Measurements from ENCODE around the gene NTMT1.

The NTMT1 gene

DNA sequence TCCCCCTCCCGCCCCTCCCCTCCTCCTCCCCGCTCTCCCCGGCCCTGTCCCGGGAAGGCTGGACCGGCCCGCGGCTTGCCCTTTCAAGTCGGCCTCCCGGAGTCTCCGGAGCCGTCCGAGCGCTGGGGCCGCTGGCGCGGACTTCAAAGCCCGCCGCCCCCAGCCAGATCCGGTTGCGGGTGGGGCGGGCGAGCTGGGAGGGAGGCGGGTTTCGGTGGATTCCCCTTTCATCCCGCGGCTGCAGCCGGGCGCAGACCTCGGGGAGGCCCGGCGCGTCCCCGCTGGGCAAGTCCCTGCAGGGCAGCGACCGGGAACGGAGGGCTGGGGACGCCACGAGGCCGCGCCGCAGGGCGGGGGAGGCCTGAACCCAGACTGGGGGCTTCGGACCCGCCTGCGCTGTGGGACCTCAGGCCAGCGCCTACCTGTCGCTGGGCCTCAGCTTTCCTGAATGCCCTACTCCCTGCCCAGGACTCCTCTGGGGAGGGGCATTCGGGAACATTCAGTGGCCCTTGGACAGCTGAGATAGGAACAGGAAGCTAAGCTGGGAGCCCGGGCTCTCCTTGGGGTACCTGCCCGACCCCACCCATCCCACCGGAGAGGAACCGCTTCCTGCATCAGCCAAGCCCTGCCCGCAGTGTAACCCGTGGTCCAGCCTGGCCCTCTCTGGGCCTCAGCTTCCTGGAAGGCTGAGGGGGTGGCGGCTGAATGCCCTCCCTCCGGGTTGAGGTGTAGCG is 28.4 kb upstream of the NTMT1 start:
- peak; percentile 25 for DNase-seq

DNA sequence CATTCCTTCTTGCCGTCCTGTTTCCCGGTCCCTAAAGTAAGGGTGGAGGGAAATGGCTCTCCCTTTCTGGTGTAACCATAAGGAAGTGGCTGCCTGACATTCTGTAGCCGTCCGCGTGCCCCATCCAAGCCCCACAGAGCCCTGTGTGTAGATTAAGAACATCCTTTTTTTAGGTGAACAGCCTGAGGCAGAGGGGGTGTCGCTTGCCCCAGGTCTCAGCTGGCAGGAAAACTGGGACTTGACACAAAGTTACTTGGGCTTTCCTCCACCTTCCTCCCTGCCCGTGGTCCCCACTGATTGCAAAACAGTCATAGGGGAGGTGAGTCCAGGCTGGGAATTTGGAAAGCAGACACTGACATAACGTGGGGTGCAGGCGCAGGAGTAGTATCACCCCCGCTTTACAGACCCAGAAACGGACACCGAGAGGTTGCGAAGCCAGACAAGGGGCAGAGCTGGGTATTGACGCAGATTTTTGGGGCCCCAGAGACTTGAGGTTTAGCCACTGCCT is 27.8 kb upstream of the NTMT1 start:
- no peak for DNase-seq

DNA sequence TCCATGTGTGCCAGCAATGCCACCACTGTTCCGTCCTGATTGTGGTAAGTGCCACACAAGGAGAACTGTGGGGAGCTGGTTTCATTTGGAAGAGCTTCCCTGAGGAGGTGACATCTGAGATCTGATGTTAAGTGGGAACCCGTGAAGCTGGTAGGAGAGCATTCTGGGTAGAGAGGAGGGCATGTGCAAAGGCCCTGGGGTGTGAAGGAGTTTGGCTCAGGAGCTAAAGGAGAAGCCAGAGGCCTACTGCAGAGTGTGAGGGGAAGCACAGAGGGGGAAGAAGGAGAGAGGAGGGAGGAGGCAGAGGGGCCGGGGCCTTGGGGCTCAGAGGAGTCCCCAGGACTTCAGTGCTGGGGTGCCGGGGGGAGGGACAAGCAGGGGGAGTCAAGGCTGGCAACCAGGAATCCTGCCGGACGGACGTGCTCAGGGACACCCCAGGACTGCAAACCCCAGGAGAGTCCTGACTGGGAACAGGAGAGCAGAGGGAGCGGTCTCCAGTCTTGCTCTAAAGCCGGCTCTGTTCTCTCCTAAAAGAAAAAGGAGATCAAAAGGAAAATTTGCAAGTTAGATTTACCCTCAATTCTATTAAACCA is 24.8 kb upstream of the NTMT1 start:
- DNase-seq: no peak

DNA sequence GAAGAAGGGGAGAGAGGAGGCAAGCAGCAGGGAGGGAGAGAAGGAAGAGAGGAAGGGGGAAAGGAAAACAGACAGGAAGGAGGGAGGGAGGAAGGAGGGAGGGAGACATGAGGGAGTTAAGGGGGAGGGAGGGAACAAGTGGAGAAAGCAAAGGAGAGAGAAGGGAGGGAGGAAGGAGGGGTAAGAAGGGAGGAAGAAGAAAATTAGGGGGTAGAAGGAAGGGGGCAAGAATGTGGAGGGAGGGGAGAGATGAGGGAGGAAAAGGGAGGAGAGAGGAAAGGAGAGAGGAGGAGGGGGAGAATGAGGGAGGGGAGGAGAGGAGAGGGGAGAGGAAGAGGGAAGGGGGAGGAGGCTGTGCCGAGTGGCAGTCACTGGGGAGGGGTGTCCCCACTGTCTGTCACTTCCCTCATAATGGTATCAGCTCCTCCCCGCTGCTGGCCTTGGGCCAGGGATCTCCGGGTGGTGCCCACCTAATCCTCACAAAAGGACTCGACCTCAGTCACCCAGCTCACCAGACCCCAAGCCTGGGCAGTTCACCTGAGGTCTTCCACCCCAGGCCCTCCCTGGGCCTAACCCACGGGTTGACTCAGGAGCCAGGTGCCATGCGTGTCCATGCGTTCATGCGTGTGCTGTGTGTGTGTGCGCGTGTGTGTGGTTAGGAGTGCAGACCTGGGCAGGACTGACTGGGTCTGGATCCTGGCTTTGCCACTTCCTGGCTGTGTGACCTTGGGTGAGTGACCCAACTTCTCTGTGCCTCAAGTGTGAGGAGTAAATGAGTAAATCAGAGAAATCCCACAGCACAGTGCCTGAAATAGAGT is 23.2 kb upstream of the NTMT1 start:
- no peak for DNase-seq

DNA sequence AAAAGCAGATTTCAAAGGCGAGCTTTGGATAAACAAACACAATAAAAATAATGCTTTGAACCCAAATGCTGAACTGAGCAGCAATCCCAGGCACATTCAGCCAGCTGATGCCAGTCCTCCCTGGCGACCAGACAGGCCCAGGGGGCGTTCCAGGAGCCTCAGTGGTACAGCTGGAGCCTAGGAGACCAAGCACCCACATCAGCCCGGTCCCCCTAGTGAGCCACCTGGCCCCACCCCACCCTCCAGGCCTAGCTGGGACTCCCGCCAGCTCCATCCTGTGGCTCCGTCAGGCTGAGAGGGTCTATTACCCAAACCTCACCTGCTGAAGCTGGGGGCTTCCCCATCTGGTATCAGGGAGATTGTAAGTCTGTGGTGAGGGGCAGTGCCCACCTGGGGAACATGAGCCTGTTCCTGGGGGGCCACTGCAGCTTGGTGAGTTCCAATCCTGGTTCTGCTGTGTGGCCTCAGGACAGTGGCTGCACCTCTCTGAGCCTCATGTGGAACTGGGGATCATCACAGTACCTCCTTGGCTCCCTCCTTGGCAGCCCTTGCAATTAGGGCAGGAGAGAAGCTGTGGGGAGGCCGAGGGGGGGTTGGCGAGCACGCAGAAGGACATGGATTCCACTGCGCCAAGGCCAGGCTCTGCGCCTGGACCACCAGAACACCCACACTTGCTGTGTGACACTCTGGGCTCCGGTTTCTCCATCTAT is 21.8 kb upstream of the NTMT1 start:
- no peak for DNase-seq

GRCh38 chr9:129604766-129605163 is 21.2 kb upstream of the NTMT1 start:
- no peak for DNase-seq

GRCh38 chr9:129606161-129607026 is 19.6 kb upstream of the NTMT1 start:
- no peak for DNase-seq

GRCh38 chr9:129607027-129607387 is 19.0 kb upstream of the NTMT1 start:
- no peak for DNase-seq

GRCh38 chr9:129608561-129609481 is 17.1 kb upstream of the NTMT1 start:
- no peak for DNase-seq

DNA sequence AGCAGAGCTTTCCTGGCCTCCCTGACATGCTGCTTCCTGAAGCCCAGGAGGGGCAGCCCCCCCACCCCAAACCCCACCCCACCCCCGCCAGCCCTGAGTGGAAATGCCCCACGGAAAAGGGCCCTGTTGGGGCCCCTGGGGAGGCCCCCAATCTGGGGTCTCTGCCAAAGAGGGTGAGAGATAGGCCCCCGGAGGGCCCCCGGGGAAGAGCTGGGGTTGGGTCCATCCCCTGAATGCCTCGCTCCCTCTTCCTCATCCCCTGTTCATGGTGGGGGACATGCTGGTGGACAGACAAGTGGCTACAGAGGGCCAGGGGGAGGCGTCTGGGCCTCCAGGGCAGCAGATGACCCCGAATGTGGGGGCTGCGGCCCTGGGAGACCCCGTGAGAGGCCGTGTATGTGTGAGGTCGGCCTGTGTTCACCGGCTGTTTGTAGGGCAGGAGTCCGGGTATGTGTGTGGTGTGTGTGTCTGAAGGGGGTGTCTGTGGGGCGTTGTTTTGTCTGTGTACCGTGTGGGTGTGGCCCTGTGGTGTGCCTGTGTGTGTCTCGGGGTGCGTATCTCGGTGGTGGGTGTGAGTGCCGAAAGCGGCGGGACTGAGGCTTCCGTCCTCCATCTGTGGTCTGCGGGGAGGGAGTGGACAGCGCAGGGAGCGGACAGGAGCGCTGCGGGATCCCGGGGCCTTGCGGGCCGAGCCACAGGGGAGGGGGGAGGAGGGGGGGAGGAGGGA is 16.3 kb upstream of the NTMT1 start:
- no peak for DNase-seq

DNA sequence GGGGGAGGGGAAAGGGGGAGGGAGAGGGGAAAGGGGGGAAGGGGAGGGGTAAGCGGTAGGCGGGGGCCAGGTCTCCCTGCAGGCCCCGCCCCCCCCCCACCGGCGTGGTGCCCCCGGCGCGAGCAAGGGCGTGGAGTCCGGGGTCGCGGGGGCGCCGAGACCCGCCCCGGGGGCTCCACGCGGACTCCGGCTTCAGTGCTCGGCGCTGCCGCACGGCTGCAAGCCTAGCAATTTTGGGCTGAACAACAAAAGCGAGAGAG is 15.8 kb upstream of the NTMT1 start:
- DNase-seq: no peak

DNA sequence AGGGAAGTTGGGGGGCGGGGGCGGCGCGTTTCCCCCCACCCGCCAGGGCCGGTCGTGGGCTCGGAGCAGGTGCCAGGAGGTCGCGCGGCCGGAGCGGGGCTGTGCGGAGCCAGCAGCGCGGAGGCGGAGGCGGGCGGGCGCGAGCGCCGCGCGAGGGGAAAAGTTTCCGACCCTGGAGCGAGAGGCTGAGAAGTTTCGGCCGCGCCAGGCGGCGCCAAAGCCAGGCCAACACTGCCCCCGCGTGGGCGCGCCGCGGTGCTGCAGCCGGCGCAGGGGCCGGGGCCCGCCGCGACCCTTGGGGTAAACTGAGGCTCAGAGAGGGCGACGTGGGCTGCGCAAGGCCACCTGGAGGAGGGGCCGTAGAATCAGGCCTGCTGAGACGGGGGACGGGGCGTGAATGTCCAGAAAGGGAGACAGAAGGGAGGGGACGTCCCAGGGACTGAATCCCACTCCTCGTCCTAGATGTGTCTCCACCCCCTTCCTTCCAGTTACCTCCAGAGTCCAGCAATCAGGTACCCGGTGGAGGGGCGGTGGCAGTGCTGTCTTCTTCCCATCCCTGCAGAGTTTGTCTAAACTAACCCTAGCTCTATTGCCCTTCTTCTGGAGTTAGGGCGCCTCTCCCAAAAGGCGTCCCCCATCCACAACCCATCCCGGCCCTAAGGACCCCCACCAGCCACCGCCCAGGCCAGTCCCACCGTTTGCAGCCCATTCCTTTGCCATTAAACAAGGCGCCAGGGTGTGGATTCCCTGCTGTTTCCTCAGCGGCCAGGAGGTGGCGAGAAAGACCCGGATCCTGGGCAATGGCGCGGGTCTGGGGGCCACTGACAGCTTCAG is 15.3 kb upstream of the NTMT1 start:
- peak; percentile 40 for DNase-seq

GRCh38 chr9:129611307-129611800 is 14.6 kb upstream of the NTMT1 start:
- DNase-seq: no peak

DNA sequence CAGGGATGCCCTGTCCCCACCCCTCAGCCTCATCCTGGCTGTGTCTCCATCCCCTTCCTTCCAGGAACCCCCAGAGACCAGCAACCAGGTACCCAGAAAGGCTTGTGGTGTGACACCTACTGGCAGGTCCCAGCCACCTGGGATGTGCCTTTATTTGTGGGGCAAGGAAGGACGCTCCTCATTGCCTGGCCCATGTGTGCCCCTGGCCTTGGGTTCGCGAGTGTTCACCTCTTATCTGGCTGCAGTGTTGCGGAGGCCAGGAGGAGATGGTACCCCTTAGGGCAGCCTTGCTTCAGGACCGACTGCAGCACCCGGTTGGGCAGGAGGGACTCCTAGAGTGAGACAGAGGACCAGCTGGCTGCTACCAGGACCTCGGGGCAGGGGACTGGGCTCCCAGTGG is 13.8 kb upstream of the NTMT1 start:
- no peak for DNase-seq

GRCh38 chr9:129612815-129613519 is 13.0 kb upstream of the NTMT1 start:
- no peak for DNase-seq

- DNase-seq: no peak
Observed at GRCh38 chr9:129613520-129614175, 12.3 kb upstream of the NTMT1 start.

DNA sequence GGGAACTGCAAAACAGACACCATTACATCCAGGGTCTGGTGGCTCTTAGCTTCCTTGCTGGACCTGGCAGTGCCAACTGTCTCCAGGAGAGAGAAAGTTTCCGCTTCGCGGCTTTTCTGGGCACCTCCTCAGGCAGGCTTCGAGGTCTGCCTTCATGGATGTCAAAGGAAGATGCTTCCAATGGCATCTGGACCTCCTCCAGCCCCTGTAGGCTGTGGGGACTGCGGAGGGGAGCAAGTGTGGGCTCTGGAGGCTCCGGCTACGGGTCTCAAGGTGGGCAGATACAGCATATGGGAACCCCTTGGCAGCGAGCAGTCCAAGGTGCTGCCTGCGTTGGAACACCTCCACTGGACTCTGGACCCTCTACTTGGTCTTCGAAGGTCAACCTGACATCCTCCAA is 11.0 kb upstream of the NTMT1 start:
- DNase-seq: no peak

All from T1000 (cell line).